ENCODE data around the gene EBF3.

DNA sequence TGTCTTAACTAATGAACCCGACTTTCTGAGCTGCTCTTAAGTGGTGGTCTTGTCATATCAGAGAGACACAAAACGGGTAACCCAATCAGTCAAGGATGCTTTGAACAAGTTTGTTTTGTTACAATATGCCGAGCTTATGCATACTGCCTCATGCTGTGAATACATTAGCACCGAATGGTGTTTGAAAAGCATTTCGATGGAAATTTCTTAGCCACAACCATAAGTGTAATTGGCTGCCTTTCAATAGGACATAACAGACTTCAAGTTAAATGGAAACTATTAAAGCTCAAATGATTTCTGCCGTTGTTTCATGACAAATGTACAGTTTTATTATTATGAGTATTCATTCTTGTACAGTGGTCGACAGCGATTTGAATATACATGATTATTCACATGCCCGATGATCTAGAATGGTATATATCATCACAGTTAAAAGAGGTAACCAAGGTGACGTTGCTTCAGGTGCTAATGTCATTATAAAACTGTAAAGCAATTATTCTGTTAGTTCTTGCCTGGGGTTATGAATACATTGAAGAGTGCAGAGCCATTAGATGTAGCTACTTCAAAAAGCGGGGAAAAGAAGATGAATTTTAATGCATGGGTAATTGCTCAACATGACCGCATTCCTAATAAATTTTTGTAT, 118.8 kb downstream of the EBF3 start:
- TF ChIP-seq, protein P1, sequence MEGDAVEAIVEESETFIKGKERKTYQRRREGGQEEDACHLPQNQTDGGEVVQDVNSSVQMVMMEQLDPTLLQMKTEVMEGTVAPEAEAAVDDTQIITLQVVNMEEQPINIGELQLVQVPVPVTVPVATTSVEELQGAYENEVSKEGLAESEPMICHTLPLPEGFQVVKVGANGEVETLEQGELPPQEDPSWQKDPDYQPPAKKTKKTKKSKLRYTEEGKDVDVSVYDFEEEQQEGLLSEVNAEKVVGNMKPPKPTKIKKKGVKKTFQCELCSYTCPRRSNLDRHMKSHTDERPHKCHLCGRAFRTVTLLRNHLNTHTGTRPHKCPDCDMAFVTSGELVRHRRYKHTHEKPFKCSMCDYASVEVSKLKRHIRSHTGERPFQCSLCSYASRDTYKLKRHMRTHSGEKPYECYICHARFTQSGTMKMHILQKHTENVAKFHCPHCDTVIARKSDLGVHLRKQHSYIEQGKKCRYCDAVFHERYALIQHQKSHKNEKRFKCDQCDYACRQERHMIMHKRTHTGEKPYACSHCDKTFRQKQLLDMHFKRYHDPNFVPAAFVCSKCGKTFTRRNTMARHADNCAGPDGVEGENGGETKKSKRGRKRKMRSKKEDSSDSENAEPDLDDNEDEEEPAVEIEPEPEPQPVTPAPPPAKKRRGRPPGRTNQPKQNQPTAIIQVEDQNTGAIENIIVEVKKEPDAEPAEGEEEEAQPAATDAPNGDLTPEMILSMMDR (IDR thresholded peaks at IDR 0.05 in 4 of 5, conservative IDR thresholded peaks at IDR 0.05 in 1 of 5) = no peak
- no peak for TF ChIP-seq POLR2A (IDR thresholded peaks at IDR 0.05)

Measured in gastrocnemius medialis (tissue), 4 donors.